ENCODE results near the gene GTF3C4. TPM values are rescaled to one million over a fixed set of nuclear protein-coding genes. Genes with fewer than 3 reads are reported as not detected.

Gene GTF3C4
- total and polyA plus RNA-seq, 2 of the 8 experiments (the other 6 are each of a cell fraction or from before 2014, with no cell fraction given): 6.8 to 39.2 TPM

- H2BK5ac ChIP-seq (ENCODE audit: low read depth, low read length): peak overlapping the region; percentile 66; the same call in 1 of the 2 replicates
- no peak overlapping the region for H2AFZ ChIP-seq (ENCODE audit: low read length)
- POLR2A ChIA-PET (ENCODE audit: partially characterized antibody): no interaction called here
- TF ChIP-seq MAX (IDR thresholded peaks at IDR 0.05) (no peak), SP1 (IDR thresholded peaks at IDR 0.05; ENCODE audit: low read depth, low read length) (no peak), KDM1A (IDR thresholded peaks at IDR 0.05; ENCODE audit: borderline replicate concordance, low read length) (no peak), CHD2 (IDR thresholded peaks at IDR 0.05; ENCODE audit: low read length) (no peak), NRF1 (IDR thresholded peaks at IDR 0.05; ENCODE audit: low read depth, low read length) (no peak), SIRT6 (IDR thresholded peaks at IDR 0.05; ENCODE audit: low read length) (no peak), TBP (IDR thresholded peaks at IDR 0.05; ENCODE audit: low read depth, low read length) (no peak), SP4 (IDR thresholded peaks at IDR 0.05; ENCODE audit: low read length) (no peak)
These were observed 62.3 kb downstream of the GTF3C4 start for GRCh38 chr9:132732326-132733259.

More at GRCh38 chr9:132732326-132733259, 62.3 kb downstream of the GTF3C4 start:
- Histone ChIP-seq H3K14ac (ENCODE audit: insufficient read length) (no peak overlapping the region), H3K9me3 (ENCODE audit: insufficient read depth in 2 of 2, low read depth in 1 of 2, low read length in 1 of 2) (no peaks in the 10 kb centered on the region), H3K23ac (ENCODE audit: insufficient read length) (no peak overlapping the region), H4K20me1 (replicated peaks in 1 of 2; ENCODE audit: control insufficient read depth in 1 of 2, insufficient read depth in 2 of 2, low read length in 2 of 2) (no peaks in the 10 kb centered on the region), H2BK15ac (ENCODE audit: low read length) (no peak overlapping the region), H2BK12ac (ENCODE audit: low read depth, low read length) (no peak overlapping the region), H3K27ac (ENCODE audit: low read depth, low read length) (no peak overlapping the region), H3K4me3 (ENCODE audit: extremely low read depth in 1 of 4, insufficient read depth in 2 of 4, low read depth in 3 of 4, low read length in 4 of 4) (no peak overlapping the region), H3K79me2 (ENCODE audit: control insufficient read depth in 1 of 2, insufficient read depth in 2 of 2, low read length in 2 of 2) (no peaks in the 10 kb centered on the region), H3K36me3 (ENCODE audit: control insufficient read depth in 2 of 4, insufficient read depth in 4 of 4, low read length in 3 of 4) (no peaks in the 10 kb centered on the region), H3K9ac (replicated peaks in 1 of 4; ENCODE audit: extremely low read depth in 1 of 4, low read depth in 3 of 4, low read length in 3 of 4) (no peak overlapping the region), H3K27me3 (replicated peaks in 1 of 4; ENCODE audit: control insufficient read depth in 3 of 4, extremely low read depth in 1 of 4, insufficient read depth in 3 of 4, low read length in 3 of 4) (no peaks in the 10 kb centered on the region; a peak in 1 of 7 replicates), H2BK20ac (ENCODE audit: low read length) (no peak overlapping the region), H3K23me2 (ENCODE audit: low read depth, low read length) (no peaks in the 10 kb centered on the region), H4K5ac (ENCODE audit: insufficient read length, low read depth, low read length) (no peak overlapping the region), H3K79me1 (ENCODE audit: low read depth, low read length) (no peaks in the 10 kb centered on the region), H4K8ac (ENCODE audit: extremely low read depth, insufficient read depth, low read length) (no peak overlapping the region; the same call in 1 of the 2 replicates), H2BK120ac (replicated peaks; ENCODE audit: low read depth, low read length) (no peak overlapping the region), H3K4me2 (ENCODE audit: insufficient read depth in 1 of 2, low read depth in 2 of 2, low read length in 2 of 2) (no peak overlapping the region), H3K18ac (ENCODE audit: extremely low read depth, low read length) (peak overlapping the region; percentile 48; the same call in 1 of the 2 replicates), H4K91ac (replicated peaks; ENCODE audit: insufficient read length, low read length) (no peak overlapping the region), H3K4me1 (replicated peaks in 1 of 4; ENCODE audit: control insufficient read depth in 3 of 4, insufficient read depth in 4 of 4, low read length in 3 of 4) (no peaks in the 10 kb centered on the region; a peak in 1 of 7 replicates), H2AK5ac (ENCODE audit: low read depth, low read length) (no peak overlapping the region), H3K56ac (replicated peaks; ENCODE audit: insufficient read length, low read depth, low read length) (no peak overlapping the region), H3K4ac (replicated peaks; ENCODE audit: insufficient read length, low read depth, low read length) (no peak overlapping the region)
- CTCF ChIA-PET (ENCODE audit: partially characterized antibody): interaction anchor here (0.6 to 1.0 kb wide), 4 partner anchors 48 to 985 kb away, joined by 3 to 4 read pairs (median 3); no protein-coding TSS in a partner anchor
- no peak for FAIRE-seq
- 78% methylated on average over 17 of the region's 17 CpGs; no CpG with 5 or more reads in 1 of the 2 experiments for WGBS, 2 experiments (ENCODE audit: extremely low coverage in 1 of 2, insufficient coverage in 1 of 2, insufficient read length in 1 of 2, insufficient replicate concordance in 2 of 2, low coverage in 1 of 2, low lambda C conversion rate in 2 of 2, missing lambda C conversion rate in 1 of 2)
- DNase-seq (ENCODE audit: low read depth in 1 of 2, low spot score in 2 of 2): no peak

Measured in H1 (cell line).